Vagina (tissue), 2 donors: Measurements from ENCODE around the gene TOX2.

ENCODE experiments used
- CTCF ChIP-seq, 3 experiments: fragments of 450-650 bp in 2 of 3; fragments of 200-600 bp in 1 of 3; sonication (generic) in 1 of 3; IDR thresholded peaks; one replicate each; pipeline ENCODE4 v1.5.1; 2017 to 2019; ENCODE audit warnings: antibody characterized with exemption in 3 of 3, mild to moderate bottlenecking in 2 of 3, moderate library complexity in 2 of 3
- POLR2AphosphoS5 ChIP-seq, 2 donors: sonication (generic); formaldehyde crosslinking; IDR thresholded peaks; one replicate each; pipeline ENCODE4 v1.9.0; 2017; ENCODE audit warnings: antibody characterized with exemption in 2 of 2, mild to moderate bottlenecking in 2 of 2, low read depth in 1 of 2; ENCODE audit not compliant: insufficient read depth in 1 of 2

- TF ChIP-seq CTCF (IDR thresholded peaks at IDR 0.05) (no peak), POLR2AphosphoS5 (IDR thresholded peaks at IDR 0.05; ENCODE audit: insufficient read depth in 1 of 2, low read depth in 1 of 2) (no peak)
Observed at GRCh38 chr20:43991261-43991660, 76.6 kb downstream of the TOX2 start.
